Astrocyte (in vitro differentiated cells and primary cell): ENCODE data around the gene RPS6KA2.

Experiments used
- EZH2 ChIP-seq: IDR thresholded peaks from 2 replicates; pipeline ENCODE4 v1.6.1; 2012; ENCODE audit warnings: mild to moderate bottlenecking, low read length, inconsistent platforms; ENCODE audit not compliant: insufficient read depth
- TF ChIP-seq, protein P1 (sequence below): IDR thresholded peaks from 2 replicates; pipeline ENCODE4 v1.5.1; 2011; ENCODE audit warnings: low read depth, mild to moderate bottlenecking, inconsistent platforms, low read length, moderate library complexity; ENCODE audit not compliant: insufficient read depth

DNA sequence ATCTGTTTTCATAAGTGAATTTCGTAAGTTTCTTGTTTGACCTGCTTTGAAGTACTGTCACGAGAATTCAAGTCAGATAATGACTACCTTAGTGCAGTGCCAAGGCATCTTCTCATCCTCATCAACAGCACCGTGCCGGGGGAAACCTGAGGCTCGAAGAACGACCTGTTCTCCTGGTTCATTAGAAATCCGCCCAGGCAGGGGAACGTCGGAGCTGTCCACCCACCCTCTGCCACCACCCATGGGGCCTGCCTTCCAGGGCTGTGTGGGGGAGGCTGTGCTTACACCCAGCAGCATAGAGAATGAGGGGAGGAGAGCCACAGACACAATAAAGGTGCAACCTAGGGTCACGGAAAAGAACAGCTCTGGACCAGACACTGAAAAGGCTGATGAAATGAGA, 142.2 kb downstream of the RPS6KA2 start:
- TF ChIP-seq EZH2, result no peak
- TF ChIP-seq, protein P1, sequence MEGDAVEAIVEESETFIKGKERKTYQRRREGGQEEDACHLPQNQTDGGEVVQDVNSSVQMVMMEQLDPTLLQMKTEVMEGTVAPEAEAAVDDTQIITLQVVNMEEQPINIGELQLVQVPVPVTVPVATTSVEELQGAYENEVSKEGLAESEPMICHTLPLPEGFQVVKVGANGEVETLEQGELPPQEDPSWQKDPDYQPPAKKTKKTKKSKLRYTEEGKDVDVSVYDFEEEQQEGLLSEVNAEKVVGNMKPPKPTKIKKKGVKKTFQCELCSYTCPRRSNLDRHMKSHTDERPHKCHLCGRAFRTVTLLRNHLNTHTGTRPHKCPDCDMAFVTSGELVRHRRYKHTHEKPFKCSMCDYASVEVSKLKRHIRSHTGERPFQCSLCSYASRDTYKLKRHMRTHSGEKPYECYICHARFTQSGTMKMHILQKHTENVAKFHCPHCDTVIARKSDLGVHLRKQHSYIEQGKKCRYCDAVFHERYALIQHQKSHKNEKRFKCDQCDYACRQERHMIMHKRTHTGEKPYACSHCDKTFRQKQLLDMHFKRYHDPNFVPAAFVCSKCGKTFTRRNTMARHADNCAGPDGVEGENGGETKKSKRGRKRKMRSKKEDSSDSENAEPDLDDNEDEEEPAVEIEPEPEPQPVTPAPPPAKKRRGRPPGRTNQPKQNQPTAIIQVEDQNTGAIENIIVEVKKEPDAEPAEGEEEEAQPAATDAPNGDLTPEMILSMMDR, result no peak
